Parathyroid adenoma (tissue), 2 donors: Measurements from ENCODE around the gene CLIP2.

Experiments used
- H2AFZ ChIP-seq: fragments of 300-600 bp; sonication (generic); one replicate; pipeline ENCODE4 v1.7.0; 2017; ENCODE audit warnings: antibody characterized with exemption, mild to moderate bottlenecking
- H3K27ac ChIP-seq: fragments of 300-600 bp; sonication (generic); one replicate; pipeline ENCODE4 v1.7.0; 2017
- H3K27me3 ChIP-seq: fragments of 300-600 bp; sonication (generic); one replicate; pipeline ENCODE4 v1.7.0; 2017; ENCODE audit warnings: low read length; ENCODE audit not compliant: control insufficient read depth, insufficient read depth
- H3K36me3 ChIP-seq: fragments of 300-600 bp; sonication (generic); one replicate; pipeline ENCODE4 v1.7.0; 2017; ENCODE audit warnings: low read length; ENCODE audit not compliant: control insufficient read depth, insufficient read depth
- H3K4me1 ChIP-seq: fragments of 300-600 bp; sonication (generic); one replicate; pipeline ENCODE4 v1.7.0; 2017; ENCODE audit warnings: control low read depth
- H3K4me2 ChIP-seq: fragments of 300-600 bp; sonication (generic); one replicate; pipeline ENCODE4 v1.7.0; 2017; ENCODE audit warnings: low read length
- H3K4me3 ChIP-seq: fragments of 300-600 bp; sonication (generic); one replicate; pipeline ENCODE4 v1.7.0; 2017; ENCODE audit warnings: low read depth, low read length
- H3K79me2 ChIP-seq: fragments of 300-600 bp; sonication (generic); one replicate; pipeline ENCODE4 v1.7.0; 2017; ENCODE audit warnings: control low read depth
- H3K9ac ChIP-seq: fragments of 300-600 bp; sonication (generic); one replicate; pipeline ENCODE4 v1.7.0; 2017; ENCODE audit warnings: mild to moderate bottlenecking
- H3K9me3 ChIP-seq: fragments of 300-600 bp; sonication (generic); one replicate; pipeline ENCODE4 v1.7.0; 2017; ENCODE audit warnings: low read length; ENCODE audit not compliant: control insufficient read depth
- CTCF ChIP-seq: fragments of 300-600 bp; sonication (generic); IDR thresholded peaks from one replicate; pipeline ENCODE4 v1.7.0; 2017; ENCODE audit warnings: antibody characterized with exemption, mild to moderate bottlenecking
- donor health status: primary hyperparathyroidism.

CLIP2 gene

GRCh38 chr7:74441801-74442200, 152.6 kb downstream of the CLIP2 start:
- H3K9ac ChIP-seq = no peak overlapping the region
- no peak for TF ChIP-seq CTCF
- no peaks in the 10 kb centered on the region for H3K79me2 ChIP-seq
- H3K4me2 ChIP-seq = no peak overlapping the region
- no peak overlapping the region for H3K4me3 ChIP-seq
- peaks cover 7% of the 10 kb centered on the region for H3K4me1 ChIP-seq
- no peaks in the 10 kb centered on the region for H3K9me3 ChIP-seq
- H2AFZ ChIP-seq = no peak overlapping the region
- no peaks in the 10 kb centered on the region for H3K27me3 ChIP-seq
- no peak overlapping the region for H3K27ac ChIP-seq
- no peaks in the 10 kb centered on the region for H3K36me3 ChIP-seq

- Histone ChIP-seq H3K4me3 (no peak overlapping the region), H3K79me2 (no peaks in the 10 kb centered on the region), H3K27me3 (no peaks in the 10 kb centered on the region), H3K4me2 (no peak overlapping the region), H3K9me3 (no peaks in the 10 kb centered on the region), H3K9ac (no peak overlapping the region), H3K27ac (no peak overlapping the region), H3K4me1 (peaks cover 7% of the 10 kb centered on the region), H2AFZ (no peak overlapping the region), H3K36me3 (no peaks in the 10 kb centered on the region)
- TF ChIP-seq CTCF = no peak
These were observed 154.5 kb downstream of the CLIP2 start for GRCh38 chr7:74443543-74444247.

- H3K9me3 ChIP-seq = no peaks in the 10 kb centered on the region
- H3K4me3 ChIP-seq = no peak overlapping the region
These were observed 159.9 kb downstream of the CLIP2 start for GRCh38 chr7:74449144-74449543.

GRCh38 chr7:74449809-74450397, 160.7 kb downstream of the CLIP2 start:
- peak; percentile 67 for TF ChIP-seq CTCF

More at GRCh38 chr7:74449144-74449543, 159.9 kb downstream of the CLIP2 start:
- TF ChIP-seq CTCF = no peak
- Histone ChIP-seq H3K27ac (no peak overlapping the region), H3K9ac (no peak overlapping the region), H3K27me3 (no peaks in the 10 kb centered on the region), H3K4me1 (no peaks in the 10 kb centered on the region), H3K79me2 (no peaks in the 10 kb centered on the region), H2AFZ (no peak overlapping the region), H3K36me3 (no peaks in the 10 kb centered on the region), H3K4me2 (no peak overlapping the region)

More at GRCh38 chr7:74449809-74450397, 160.7 kb downstream of the CLIP2 start:
- Histone ChIP-seq H3K4me1 (peaks cover 2% of the 10 kb centered on the region), H3K9ac (no peak overlapping the region), H3K79me2 (no peaks in the 10 kb centered on the region), H3K27ac (no peak overlapping the region), H3K27me3 (no peaks in the 10 kb centered on the region), H3K4me2 (no peak overlapping the region), H3K36me3 (no peaks in the 10 kb centered on the region), H3K9me3 (no peaks in the 10 kb centered on the region), H2AFZ (no peak overlapping the region), H3K4me3 (no peak overlapping the region)
